Right lobe of liver (tissue), 4 donors: Measurements from ENCODE around the gene DDX51.

ENCODE experiments used
- POLR2A ChIP-seq: fragments of 450-650 bp; IDR thresholded peaks from one replicate; pipeline ENCODE4 v1.6.1; 2017; ENCODE audit warnings: antibody characterized with exemption, mild to moderate bottlenecking
- TF ChIP-seq, protein P1 (sequence below), 4 donors: fragments of 200-600 bp in 3 of 4; fragments of 450-650 bp in 1 of 4; IDR thresholded peaks; one replicate each; pipeline versions ENCODE4 v1.5.1 to v1.8.0; 2016 to 2022; ENCODE audit warnings: antibody characterized with exemption in 4 of 4, mild to moderate bottlenecking in 2 of 4
- donor health status: DM: no; HTN: no; CAD: no.
- donor health status: DM: no; HTN: no; CAD: no.
- donor health status: DM: no; HTN: yes; CAD: no.

DNA sequence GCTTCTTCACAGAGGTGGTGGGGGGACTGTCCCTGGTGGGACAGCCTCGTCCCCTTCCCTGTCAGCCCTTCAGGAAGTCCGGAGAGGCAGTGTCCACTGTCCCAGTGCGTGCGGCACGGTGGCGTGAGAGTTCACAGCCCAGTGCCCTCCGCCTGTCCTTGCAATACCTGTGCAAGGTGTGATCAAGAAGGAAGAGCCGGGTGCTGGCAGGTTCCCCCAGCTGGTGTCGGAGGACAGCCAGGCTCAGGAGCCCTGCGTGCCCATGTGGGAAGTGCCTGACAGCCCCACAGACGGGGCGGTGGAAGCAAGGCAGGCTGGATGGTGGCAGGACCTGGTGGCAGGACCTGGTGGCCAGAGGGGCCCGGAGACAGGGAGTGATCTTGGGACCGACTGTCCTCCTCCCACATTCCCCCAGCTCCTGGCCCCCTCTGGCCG is 16.5 kb upstream of the DDX51 start:
- TF ChIP-seq, protein P1, sequence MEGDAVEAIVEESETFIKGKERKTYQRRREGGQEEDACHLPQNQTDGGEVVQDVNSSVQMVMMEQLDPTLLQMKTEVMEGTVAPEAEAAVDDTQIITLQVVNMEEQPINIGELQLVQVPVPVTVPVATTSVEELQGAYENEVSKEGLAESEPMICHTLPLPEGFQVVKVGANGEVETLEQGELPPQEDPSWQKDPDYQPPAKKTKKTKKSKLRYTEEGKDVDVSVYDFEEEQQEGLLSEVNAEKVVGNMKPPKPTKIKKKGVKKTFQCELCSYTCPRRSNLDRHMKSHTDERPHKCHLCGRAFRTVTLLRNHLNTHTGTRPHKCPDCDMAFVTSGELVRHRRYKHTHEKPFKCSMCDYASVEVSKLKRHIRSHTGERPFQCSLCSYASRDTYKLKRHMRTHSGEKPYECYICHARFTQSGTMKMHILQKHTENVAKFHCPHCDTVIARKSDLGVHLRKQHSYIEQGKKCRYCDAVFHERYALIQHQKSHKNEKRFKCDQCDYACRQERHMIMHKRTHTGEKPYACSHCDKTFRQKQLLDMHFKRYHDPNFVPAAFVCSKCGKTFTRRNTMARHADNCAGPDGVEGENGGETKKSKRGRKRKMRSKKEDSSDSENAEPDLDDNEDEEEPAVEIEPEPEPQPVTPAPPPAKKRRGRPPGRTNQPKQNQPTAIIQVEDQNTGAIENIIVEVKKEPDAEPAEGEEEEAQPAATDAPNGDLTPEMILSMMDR (IDR thresholded peaks at IDR 0.05): no peak
- TF ChIP-seq POLR2A: no peak
